OCI-LY7 (cell line): ENCODE results near the gene PCDHA9. TPM values are rescaled to one million over a fixed set of nuclear protein-coding genes. Genes with fewer than 3 reads are reported as not detected.
"Not testable (repeated sequence)": the region's sequence is repeated elsewhere in the genome, so short reads cannot be mapped to it uniquely, and the experiment has no call there.

Experiments used
- BruUV-seq: library from RNA; stranded (reverse); fragments of 400-500 nt; replicated peaks from 2 replicates; lab custom pipeline; 2021; lab: Mats Ljungman, UMichigan
- CTCF ChIA-PET: fragments of 300-600 bp; sonication (Branson Sonifier 250); formaldehyde crosslinking; loops from one replicate; lab custom pipeline; 2022; ENCODE audit warnings: antibody characterized with exemption; ENCODE audit not compliant: unreplicated experiment; lab: Charles Lee
- POLR2A ChIA-PET: fragments of 300-600 bp; sonication (Branson Sonifier 250); formaldehyde crosslinking; loops from one replicate; lab custom pipeline; 2022; ENCODE audit warnings: antibody characterized with exemption; lab: Charles Lee
- DNase-seq: peaks from one replicate; pipeline ENCODE4 v3.0.0-alpha.2; 2015; ENCODE audit warnings: low spot score
- H2AFZ ChIP-seq: fragments of 200-600 bp; sonication (generic), shearing (Covaris generic); 2 replicates; pipeline ENCODE4 v1.6.1; 2014; ENCODE audit warnings: mild to moderate bottlenecking, antibody characterized with exemption, low read length, moderate library complexity
- H3K27ac ChIP-seq: fragments of 200-600 bp; sonication (generic); 2 replicates; pipeline ENCODE4 v1.5.1; 2014; ENCODE audit warnings: mixed run types, low read depth, mild to moderate bottlenecking, moderate library complexity, low read length, inconsistent platforms; ENCODE audit not compliant: poor library complexity, severe bottlenecking
- H3K36me3 ChIP-seq: fragments of 200-600 bp; sonication (generic); 2 replicates; pipeline ENCODE4 v1.6.1; 2014; ENCODE audit warnings: mild to moderate bottlenecking, antibody characterized with exemption, low read length, moderate library complexity, mixed read lengths; ENCODE audit not compliant: insufficient read depth
- H3K4me1 ChIP-seq: fragments of 200-600 bp; sonication (generic); 2 replicates; pipeline ENCODE4 v1.5.1; 2014; ENCODE audit warnings: mild to moderate bottlenecking, low read length; ENCODE audit not compliant: insufficient read depth, poor library complexity, severe bottlenecking
- H3K4me2 ChIP-seq: fragments of 200-600 bp; sonication (generic); 2 replicates; pipeline ENCODE4 v1.6.1; 2014; ENCODE audit warnings: mild to moderate bottlenecking, low read length
- H3K4me3 ChIP-seq: fragments of 200-600 bp; sonication (generic); 2 replicates; pipeline ENCODE4 v1.5.1; 2014; ENCODE audit warnings: mild to moderate bottlenecking, low read depth, low read length; ENCODE audit not compliant: poor library complexity, severe bottlenecking
- H3K79me2 ChIP-seq: fragments of 200-600 bp; sonication (generic); 2 replicates; pipeline ENCODE4 v1.6.1; 2016; ENCODE audit warnings: low read depth, mild to moderate bottlenecking, low read length, moderate library complexity, mixed read lengths; ENCODE audit not compliant: insufficient read depth
- H3K9me2 ChIP-seq: fragments of 200-600 bp; sonication (generic); 2 replicates; pipeline ENCODE4 v1.6.1; 2016; ENCODE audit warnings: mild to moderate bottlenecking, low read length, mixed read lengths; ENCODE audit not compliant: insufficient read depth
- H3K9me3 ChIP-seq: fragments of 200-600 bp; sonication (generic); 2 replicates; pipeline ENCODE4 v1.6.1; 2014; ENCODE audit warnings: mild to moderate bottlenecking, mixed run types, low read length, mixed read lengths
- H4K20me1 ChIP-seq: fragments of 200-600 bp; sonication (generic); 2 replicates; pipeline ENCODE4 v1.6.1; 2014; ENCODE audit warnings: mild to moderate bottlenecking, antibody characterized with exemption, low read length, moderate library complexity, mixed read lengths; ENCODE audit not compliant: insufficient read depth
- CTCF ChIP-seq: fragments of 200-600 bp; sonication (generic); conservative IDR thresholded peaks from 2 replicates; pipeline ENCODE4 v1.5.1; 2014; ENCODE audit warnings: mild to moderate bottlenecking, antibody characterized with exemption, low read length, moderate library complexity, mixed read lengths
- EZH2phosphoT487 ChIP-seq: fragments of 200-600 bp; sonication (generic); IDR thresholded peaks from 2 replicates; pipeline ENCODE4 v1.6.1; 2018; ENCODE audit warnings: low read depth, borderline replicate concordance, mild to moderate bottlenecking, mixed run types, antibody characterized with exemption, low read length, moderate library complexity, mixed read lengths
- intact Hi-C: fragments of 100-400 bp; cut with micrococcal nuclease; formaldehyde crosslinking; loops from one replicate; pipeline ENCODE4 v1.10.0; 2022; ENCODE audit not compliant: unreplicated experiment
- total RNA-seq, 2 experiments: library from RNA; depleted of rRNA in 1 of 2; stranded (reverse); fragments of >200 nt in 1 of 2; shearing (Covaris generic) in 1 of 2; gene quantifications; 2 replicates each; pipeline ENCODE4 v1.2.3, GENCODE V29; 2014 to 2022

The PCDHA9 gene
- total RNA-seq, 2 experiments from 2014 or later = not detected

GRCh38 chr5:140875085-140876065 is 27.2 kb downstream of the PCDHA9 start, which contains the start of gene PCDHA12:
TSS of gene PCDHA12 (plus strand) at chr5:140875308. CDS start at chr5:140875473, 165 bp downstream.
- TF ChIP-seq EZH2phosphoT487 (no peak), CTCF (peak; percentile 50)
- CTCF ChIA-PET = no interaction called here
- Histone ChIP-seq H3K4me2 (no peak within 1 kb of the TSS), H3K27ac (no peak within 1 kb of the TSS), H3K79me2 (no peaks in the 10 kb centered on the region), H3K9me2 (no peaks in the 10 kb centered on the region), H4K20me1 (no peaks in the 10 kb centered on the region), H3K4me3 (no peak within 1 kb of the TSS), H3K9me3 (no peaks in the 10 kb centered on the region), H2AFZ (no peak within 1 kb of the TSS), H3K36me3 (no peaks in the 10 kb centered on the region), H3K4me1 (no peaks in the 10 kb centered on the region)
- no peak for DNase-seq
- POLR2A ChIA-PET = no interaction called here
- intact Hi-C loops = no loop called here
- no TSS peak for BruUV-seq

GRCh38 chr5:140876541-140877261 is 28.5 kb downstream of the PCDHA9 start:
- H2AFZ ChIP-seq, H3K4me3 ChIP-seq, intact Hi-C loops, H3K27ac ChIP-seq, POLR2A ChIA-PET, DNase-seq, H3K9me2 ChIP-seq, H4K20me1 ChIP-seq, H3K4me2 ChIP-seq, H3K9me3 ChIP-seq, H3K79me2 ChIP-seq, CTCF ChIA-PET, H3K4me1 ChIP-seq, BruUV-seq, H3K36me3 ChIP-seq: not testable (repeated sequence)

- Histone ChIP-seq H3K9me3 (no peaks in the 10 kb centered on the region), H3K4me1 (no peaks in the 10 kb centered on the region), H3K36me3 (no peaks in the 10 kb centered on the region), H2AFZ (no peak overlapping the region), H3K9me2 (no peaks in the 10 kb centered on the region), H3K4me2 (no peak overlapping the region), H4K20me1 (no peaks in the 10 kb centered on the region), H3K79me2 (no peaks in the 10 kb centered on the region), H3K27ac (no peak overlapping the region), H3K4me3 (no peak overlapping the region)
- intact Hi-C loops = no loop called here
- ChIA-PET POLR2A (no interaction called here), CTCF (no interaction called here)
- no TSS peak for BruUV-seq
- no peak for DNase-seq
- TF ChIP-seq EZH2phosphoT487 (no peak), CTCF (no peak)
Measured at GRCh38 chr5:140877262-140877581, 29.0 kb downstream of the PCDHA9 start.
